Activated naive CD4-positive, alpha-beta T cell treated with anti-CD3 and anti-CD28 coated beads, Interleukin-2, amount 10 ng/mL, durations not matched to agents 7 days and 5 days (primary cell): ENCODE data around the gene CIC.
"Not testable (repeated sequence)": the region's sequence is repeated elsewhere in the genome, so short reads cannot be mapped to it uniquely, and the experiment has no call there.

ENCODE experiments used
- CTCF ChIA-PET: fragments of 350-600 bp; sonication (Branson Sonifier 250); formaldehyde crosslinking; loops from one replicate; lab custom pipeline; 2021; ENCODE audit warnings: antibody characterized with exemption; lab: Charles Lee
- DNase-seq: peaks from one replicate; pipeline ENCODE4 v3.0.0-alpha.2; 2020
- H3K27ac Mint-ChIP-seq: one replicate; pipeline ENCODE4 v1.8.0; 2021; ENCODE audit warnings: mild to moderate bottlenecking, moderate library complexity, mixed read lengths
- H3K27me3 Mint-ChIP-seq: one replicate; pipeline ENCODE4 v1.8.0; 2021; ENCODE audit warnings: mild to moderate bottlenecking, mixed read lengths
- H3K36me3 Mint-ChIP-seq: one replicate; pipeline ENCODE4 v1.8.0; 2021; ENCODE audit warnings: mixed read lengths
- H3K4me1 Mint-ChIP-seq: one replicate; pipeline ENCODE4 v1.8.0; 2021; ENCODE audit warnings: mixed read lengths
- H3K4me3 Mint-ChIP-seq: one replicate; pipeline ENCODE4 v1.8.0; 2021; ENCODE audit warnings: mild to moderate bottlenecking, moderate library complexity, mixed read lengths
- H3K9me3 Mint-ChIP-seq: one replicate; pipeline ENCODE4 v1.8.0; 2021; ENCODE audit warnings: mixed read lengths

CIC gene

DNA sequence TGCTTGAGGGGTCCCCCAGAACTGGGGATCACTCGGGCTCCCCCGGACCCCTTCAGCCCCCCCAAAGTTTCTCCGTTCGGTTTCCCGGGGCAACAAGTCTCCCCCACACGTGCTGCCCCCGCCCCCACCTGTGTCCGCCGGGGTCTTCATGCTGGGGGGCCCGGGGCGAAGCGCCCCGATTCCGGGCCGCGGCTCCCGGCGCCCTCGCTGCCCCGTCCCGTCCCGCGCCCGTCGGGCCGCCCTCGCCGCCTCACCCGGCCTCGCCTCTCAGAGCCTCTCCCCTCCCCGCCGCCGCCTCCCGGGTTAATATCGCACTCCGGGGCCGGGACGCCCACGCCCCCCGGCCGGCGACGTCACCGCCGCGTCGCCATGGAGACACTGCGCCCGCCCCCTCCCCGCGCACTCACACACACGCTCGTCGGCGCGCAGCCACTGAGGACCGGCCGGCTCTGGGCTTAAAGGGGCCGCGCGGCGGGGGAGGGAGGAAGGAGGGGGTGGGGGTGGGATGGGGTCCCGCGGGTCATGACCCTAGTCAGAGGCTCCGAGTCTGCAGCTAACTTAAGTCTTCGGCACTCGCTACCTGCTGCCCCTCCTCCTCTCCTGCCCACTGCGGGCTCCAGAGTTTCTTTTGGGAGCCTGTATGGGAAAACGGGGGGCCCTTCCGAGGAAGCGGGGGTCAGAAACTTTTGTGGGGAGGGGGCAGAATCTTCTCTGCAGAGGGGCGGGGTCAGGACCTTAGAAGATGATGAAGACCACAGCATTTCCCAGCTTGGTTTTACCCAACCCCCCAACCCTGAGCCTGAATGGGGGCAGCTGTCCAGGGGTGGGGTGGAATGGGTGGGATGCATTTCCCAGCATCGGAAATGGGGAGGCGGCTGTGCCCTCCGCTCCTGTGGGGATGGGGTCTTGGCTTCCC lies 13.9 kb upstream of the CIC start, which contains the start of gene ERF:
Gene ERF (minus strand): TSS at position 279 of the 916 bp plus-strand sequence. CDS start 129 bp downstream, at position 150.
- Mint-ChIP-seq H3K27ac (peak within 1 kb of the TSS; percentile 85), H3K9me3 (no peaks in the 10 kb centered on the region), H3K4me1 (peaks cover 37% of the 10 kb centered on the region), H3K27me3 (peaks cover 40% of the 10 kb centered on the region), H3K4me3 (peak within 1 kb of the TSS; percentile 77), H3K36me3 (peaks cover 9% of the 10 kb centered on the region)
- CTCF ChIA-PET: interaction anchor here (1.1 to 1.4 kb wide), 3 partner anchors 23 to 41 kb away, joined by 3 to 4 read pairs (median 3); no protein-coding TSS in a partner anchor
- peak; percentile 93 for DNase-seq

DNA sequence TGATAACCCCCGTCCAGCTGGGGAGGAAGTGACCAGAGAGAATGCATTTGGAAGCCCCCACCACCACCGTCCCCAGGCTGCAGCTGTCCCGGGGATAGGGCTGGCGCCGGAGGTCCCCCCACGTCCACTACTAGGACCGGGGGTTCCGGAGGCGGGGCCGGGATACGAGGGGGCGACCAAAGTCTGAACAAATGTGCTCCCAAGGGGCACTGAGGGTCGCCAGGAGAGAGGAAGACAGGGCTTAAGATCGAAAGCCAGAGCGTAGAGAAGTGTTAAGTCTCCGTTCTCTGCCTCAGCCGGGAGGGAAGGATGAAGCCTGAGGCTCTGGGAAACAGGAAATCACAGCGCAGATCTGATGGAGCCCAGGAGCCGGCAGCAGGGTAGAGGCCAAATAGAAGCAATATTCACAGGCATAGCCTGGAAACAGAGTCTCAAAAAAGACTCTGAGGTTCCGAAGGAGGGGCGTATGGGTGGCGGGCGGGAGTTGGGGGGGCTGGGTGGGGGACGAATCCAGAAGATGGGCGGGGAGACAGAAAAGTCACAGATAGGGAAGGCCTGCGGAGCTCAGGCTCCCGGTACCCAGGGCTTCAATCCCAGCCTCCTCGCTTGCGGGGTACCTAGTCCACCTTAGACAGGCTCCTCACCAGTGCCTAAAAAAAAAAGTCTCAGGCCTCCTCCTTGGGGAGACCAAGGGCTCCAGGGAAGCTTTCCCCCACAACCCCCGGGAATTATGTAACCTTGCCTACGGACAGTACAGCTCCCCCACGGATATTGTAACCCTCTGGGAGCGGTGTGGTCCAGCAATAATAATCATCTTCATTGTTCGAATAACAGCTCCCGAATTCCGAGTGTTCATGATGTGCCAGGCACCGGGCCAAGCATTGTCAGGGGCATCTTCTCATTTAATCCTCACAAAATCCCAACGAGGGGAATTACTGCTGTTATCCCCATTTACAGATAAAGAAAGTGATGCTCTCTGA lies 13.0 kb upstream of the CIC start:
- Mint-ChIP-seq H3K27me3 (peaks cover 40% of the 10 kb centered on the region), H3K4me3 (peak overlapping the region; percentile 77), H3K9me3 (no peaks in the 10 kb centered on the region), H3K27ac (peak overlapping the region; percentile 68), H3K4me1 (peaks cover 28% of the 10 kb centered on the region), H3K36me3 (peaks cover 8% of the 10 kb centered on the region)
- peak; percentile 41 for DNase-seq
- CTCF ChIA-PET: interaction anchor here (1.1 to 1.4 kb wide), 3 partner anchors 22 to 40 kb away, joined by 3 to 4 read pairs (median 3); no protein-coding TSS in a partner anchor

DNA sequence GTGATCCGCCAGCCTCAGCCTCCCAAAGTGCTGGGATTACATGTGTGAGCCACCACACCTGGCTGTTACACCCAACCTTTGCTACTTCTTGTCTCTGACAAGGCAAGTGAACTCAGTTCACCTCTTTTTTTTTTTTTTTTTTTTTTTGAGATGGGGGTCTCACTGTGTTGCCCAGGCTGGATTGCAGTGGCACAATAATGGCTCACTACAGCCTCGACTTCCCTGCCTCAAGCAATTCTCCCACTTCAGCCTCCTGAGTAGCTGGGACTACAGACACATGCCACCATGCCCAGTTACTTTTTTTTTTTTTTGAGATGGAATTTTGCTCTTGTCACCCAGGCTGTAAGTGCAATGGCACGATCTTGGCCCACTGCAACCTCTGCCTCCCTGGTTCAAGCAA lies 11.2 kb upstream of the CIC start:
- CTCF ChIA-PET: interaction anchor here (1.9 kb wide), 1 partner anchor 22 kb away, joined by 4 read pairs; no protein-coding TSS in a partner anchor
- not testable (repeated sequence) for H3K36me3 Mint-ChIP-seq, H3K9me3 Mint-ChIP-seq, DNase-seq, H3K27ac Mint-ChIP-seq, H3K4me3 Mint-ChIP-seq
- Mint-ChIP-seq H3K27me3 (peaks cover 55% of the 10 kb centered on the region), H3K4me1 (peaks cover 12% of the 10 kb centered on the region)

DNA sequence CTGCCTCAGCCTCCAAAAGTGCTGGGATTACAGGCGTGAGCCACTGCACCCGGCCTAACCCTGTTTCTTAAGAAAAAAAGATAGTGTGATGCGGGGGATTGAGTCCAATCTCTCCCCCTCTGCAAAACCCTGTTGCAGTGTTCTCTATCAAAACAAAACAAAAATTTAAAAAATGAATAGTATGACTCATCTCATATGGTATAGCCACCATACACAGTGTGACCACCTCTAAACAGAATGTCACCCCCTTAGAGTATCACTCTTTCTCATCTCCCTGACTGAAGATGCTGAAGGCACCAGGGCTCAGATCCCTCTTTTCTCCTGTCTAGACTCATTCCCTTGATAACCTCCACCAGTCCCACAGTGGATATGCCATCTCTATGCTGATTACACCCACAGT lies 7.3 kb upstream of the CIC start:
- H3K4me3 Mint-ChIP-seq: no peak overlapping the region
- peaks cover under 1% of the 10 kb centered on the region for H3K4me1 Mint-ChIP-seq
- no peak for DNase-seq
- no peaks in the 10 kb centered on the region for H3K36me3 Mint-ChIP-seq
- peaks cover 41% of the 10 kb centered on the region for H3K27me3 Mint-ChIP-seq
- CTCF ChIA-PET: interaction anchor here (1.0 kb wide), 1 partner anchor 129 kb away, joined by 3 read pairs; no protein-coding TSS in a partner anchor
- no peaks in the 10 kb centered on the region for H3K9me3 Mint-ChIP-seq
- no peak overlapping the region for H3K27ac Mint-ChIP-seq

DNA sequence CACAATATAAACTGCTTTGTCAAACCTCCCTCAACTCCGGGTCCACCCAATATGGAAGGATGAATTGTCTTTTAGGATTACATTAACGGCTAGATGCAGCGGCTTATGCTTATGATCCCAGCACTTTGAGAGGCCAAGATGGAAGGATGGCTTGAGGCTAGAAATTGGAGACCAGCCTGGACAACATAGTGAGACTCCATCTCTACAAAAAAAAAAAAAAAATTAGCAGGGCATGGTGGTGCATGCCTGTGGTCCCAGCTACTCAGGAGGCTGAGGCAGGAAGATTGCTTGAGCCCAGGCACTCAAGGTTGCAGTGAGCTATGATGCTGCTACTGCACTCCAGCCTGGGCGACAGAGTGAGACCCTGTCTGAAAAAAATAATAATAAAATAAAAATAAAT lies 2.9 kb upstream of the CIC start:
- CTCF ChIA-PET, DNase-seq, H3K27ac Mint-ChIP-seq, H3K36me3 Mint-ChIP-seq, H3K9me3 Mint-ChIP-seq: not testable (repeated sequence)
- H3K27me3 Mint-ChIP-seq: peaks cover 16% of the 10 kb centered on the region
- H3K4me1 Mint-ChIP-seq: peaks cover 25% of the 10 kb centered on the region
- peak overlapping the region; percentile 13 for H3K4me3 Mint-ChIP-seq

DNA sequence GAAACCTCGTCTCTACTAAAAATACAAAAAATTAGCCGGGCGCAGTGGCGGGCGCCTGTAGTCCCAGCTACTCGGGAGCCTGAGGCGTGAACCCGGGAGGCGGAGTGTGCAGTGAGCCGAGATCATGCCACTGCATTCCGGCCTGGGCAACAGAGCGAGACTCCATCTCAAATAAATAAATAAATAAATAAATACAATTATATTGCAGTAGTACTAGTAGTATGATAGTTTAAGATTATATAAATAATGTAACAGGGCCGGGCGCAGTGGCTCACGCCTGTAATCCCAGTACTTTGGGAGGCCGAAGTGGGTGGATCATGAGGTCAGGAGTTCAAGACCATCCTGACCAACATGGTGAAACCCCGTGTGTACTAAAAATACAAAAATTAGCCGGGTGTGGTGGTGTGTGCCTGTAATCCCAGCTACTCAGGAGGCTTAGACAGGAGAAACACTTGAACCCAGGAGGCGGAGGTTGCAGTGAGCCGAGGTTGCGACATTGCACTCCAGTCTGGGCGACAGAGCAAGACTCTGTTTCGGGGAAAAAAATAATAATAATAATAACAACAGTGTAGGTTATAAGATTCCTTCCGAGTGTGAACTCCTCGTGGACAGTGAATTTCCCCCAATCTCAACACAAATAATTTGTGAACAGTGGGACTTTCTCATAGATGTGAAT lies 2.0 kb upstream of the CIC start:
- H3K27me3 Mint-ChIP-seq, H3K9me3 Mint-ChIP-seq, H3K27ac Mint-ChIP-seq, CTCF ChIA-PET, H3K36me3 Mint-ChIP-seq, H3K4me3 Mint-ChIP-seq, DNase-seq: not testable (repeated sequence)
- peaks cover 31% of the 10 kb centered on the region for H3K4me1 Mint-ChIP-seq

DNA sequence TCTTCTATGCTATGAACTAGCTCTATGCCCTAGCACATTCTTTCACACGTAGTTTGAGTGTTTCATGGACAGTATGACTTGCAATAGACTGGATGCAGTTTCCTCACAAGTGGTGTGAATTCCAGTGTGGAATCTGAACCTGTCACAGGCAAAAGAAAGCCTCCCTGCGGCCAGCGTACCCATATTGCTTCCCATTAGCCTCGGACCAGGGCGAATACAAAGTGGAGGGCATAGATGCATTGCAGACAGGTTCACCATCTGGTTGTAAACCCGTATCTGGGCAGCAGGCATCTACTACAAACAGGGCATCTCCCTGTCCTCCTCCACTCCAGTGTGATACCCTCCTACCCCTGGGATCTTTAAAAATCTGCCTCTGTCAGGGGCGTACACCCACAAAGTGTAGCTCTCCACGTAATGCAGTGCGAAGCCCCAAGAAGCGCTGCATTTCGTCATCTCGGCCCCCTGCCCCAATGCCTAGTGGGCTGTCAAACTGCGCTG lies 1.4 kb upstream of the CIC start:
- Mint-ChIP-seq H3K4me3 (no peak overlapping the region), H3K9me3 (no peaks in the 10 kb centered on the region), H3K4me1 (peaks cover 31% of the 10 kb centered on the region), H3K27ac (no peak overlapping the region), H3K27me3 (peaks cover 2% of the 10 kb centered on the region), H3K36me3 (peaks cover 10% of the 10 kb centered on the region)
- no peak for DNase-seq
- CTCF ChIA-PET: interaction anchor here (0.6 kb wide), 1 partner anchor 87 kb away, joined by 3 read pairs; no protein-coding TSS in a partner anchor

DNA sequence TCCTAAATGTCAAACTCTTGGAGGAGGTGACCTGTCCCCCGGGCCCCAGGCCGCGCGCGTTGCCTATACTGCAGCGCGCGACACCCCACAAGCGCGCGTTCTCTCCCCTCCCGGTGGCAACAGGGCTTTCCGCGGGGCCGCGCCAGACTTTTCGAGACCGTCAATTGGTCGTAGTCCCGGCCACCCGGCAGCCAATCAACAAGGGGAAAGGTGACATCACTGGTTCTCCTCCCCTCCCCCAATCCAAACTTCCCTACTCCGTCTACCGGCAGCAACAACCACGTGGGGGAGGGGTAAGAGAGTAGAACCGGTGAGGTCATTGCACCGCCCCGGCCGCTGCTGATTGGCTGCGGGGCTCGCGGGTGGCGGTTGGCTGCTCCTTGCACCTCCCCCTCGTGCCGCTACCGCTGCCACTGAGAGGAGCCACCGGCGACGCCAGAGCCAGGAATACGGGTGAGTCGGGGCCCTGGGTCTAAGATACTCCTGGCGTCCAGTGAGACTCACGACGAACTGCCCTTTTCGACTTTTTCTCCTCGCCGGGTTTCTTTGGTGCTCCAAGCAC lies 829 bp upstream of the CIC start:
- H3K9me3 Mint-ChIP-seq: no peaks in the 10 kb centered on the region
- no peaks in the 10 kb centered on the region for H3K27me3 Mint-ChIP-seq
- H3K4me3 Mint-ChIP-seq: no peak overlapping the region
- DNase-seq: peak; percentile 99
- peaks cover 11% of the 10 kb centered on the region for H3K36me3 Mint-ChIP-seq
- H3K27ac Mint-ChIP-seq: no peak overlapping the region
- H3K4me1 Mint-ChIP-seq: peaks cover 31% of the 10 kb centered on the region
- CTCF ChIA-PET: interaction anchor here (0.6 kb wide), 1 partner anchor 88 kb away, joined by 3 read pairs; no protein-coding TSS in a partner anchor

DNA sequence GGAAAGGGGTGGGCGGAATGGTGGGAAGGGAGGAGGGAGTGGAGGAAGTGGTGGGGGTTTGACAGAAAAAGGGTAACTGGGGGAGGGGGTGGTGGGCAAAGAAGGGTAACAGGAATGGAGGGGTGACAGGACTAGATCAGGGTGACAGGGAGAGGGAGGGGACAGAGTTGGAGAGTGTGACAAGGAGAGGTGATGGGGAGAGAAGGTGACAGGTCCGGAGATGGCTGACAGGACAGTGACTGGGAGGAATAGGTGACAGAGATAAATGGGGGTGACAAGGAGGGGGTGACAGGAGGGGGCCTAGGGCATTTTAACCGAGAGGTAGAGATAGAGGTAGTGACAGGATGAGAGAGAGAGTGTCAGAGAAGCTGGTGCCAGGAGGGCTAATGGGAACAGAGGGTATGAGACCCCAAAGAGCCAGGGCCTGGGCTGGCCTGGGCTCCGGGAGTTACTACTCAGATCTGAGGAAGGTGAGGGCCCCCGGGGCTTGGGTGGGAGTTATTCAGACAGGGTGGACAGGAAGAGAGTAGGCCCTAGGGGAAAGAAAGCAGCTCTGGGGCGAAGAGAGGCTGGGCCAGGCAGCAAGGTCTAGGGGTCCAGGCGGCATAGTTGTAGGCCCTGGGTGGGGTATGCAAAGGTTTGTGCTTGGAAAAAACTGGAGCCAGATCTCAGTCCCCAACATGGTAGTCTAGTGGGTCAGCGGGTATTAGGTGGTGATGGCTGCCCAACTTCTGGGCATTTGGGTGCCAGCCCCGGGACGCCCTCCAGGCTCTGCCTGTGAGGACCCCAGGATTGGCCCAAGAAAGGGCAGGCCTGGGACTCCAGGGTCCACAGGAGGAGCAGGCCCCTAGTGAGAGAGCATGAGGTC lies 660 bp downstream of the CIC start:
- CTCF ChIA-PET: interaction anchor here (1.0 to 2.8 kb wide), 4 partner anchors 10 to 161 kb away, joined by 3 to 34 read pairs (median 6); no protein-coding TSS in a partner anchor
- Mint-ChIP-seq H3K9me3 (no peaks in the 10 kb centered on the region), H3K36me3 (peaks cover 20% of the 10 kb centered on the region), H3K4me3 (no peak overlapping the region), H3K27me3 (no peaks in the 10 kb centered on the region), H3K27ac (peak overlapping the region; percentile 98), H3K4me1 (peaks cover 35% of the 10 kb centered on the region)
- DNase-seq: no peak

DNA sequence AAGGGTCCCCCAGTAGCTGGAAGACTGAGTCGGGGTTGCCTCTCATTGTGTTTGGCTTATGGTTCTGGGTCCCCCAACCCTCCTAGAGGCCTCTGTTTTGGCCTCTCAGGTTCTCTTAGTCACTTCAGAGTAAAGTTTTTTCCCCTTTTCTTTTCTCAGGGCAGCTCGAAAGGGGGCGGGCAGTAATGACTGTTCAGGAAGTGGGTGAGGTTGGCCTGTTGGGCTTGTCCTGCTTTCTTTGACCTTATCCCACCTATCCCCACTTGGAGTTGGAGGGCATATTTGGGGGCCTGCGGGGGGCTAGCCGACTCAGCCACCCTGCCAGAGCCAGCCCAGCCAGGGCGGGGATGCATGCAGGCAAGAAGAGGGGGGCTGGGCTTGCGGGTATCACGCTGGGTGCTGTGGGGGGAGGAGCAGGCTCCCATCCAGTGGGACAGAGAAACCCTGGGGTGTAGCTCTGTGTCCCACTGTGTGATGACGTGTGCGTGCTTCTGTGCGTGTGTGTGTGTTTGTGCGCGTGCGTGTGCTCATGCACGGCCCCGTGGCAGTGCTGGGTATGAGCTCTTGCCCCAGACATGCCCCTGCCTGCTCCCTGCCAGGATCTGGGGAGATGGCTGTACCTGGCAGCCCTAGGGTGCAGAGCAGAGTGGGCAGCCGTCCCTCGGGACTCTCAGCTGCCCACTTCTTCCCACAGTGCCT lies 1.4 kb downstream of the CIC start:
- Mint-ChIP-seq H3K4me1 (peaks cover 43% of the 10 kb centered on the region), H3K36me3 (peaks cover 25% of the 10 kb centered on the region), H3K27me3 (no peaks in the 10 kb centered on the region), H3K4me3 (no peak overlapping the region), H3K27ac (peak overlapping the region; percentile 98), H3K9me3 (no peaks in the 10 kb centered on the region)
- CTCF ChIA-PET: interaction anchor here (1.0 to 2.8 kb wide), 4 partner anchors 9 to 162 kb away, joined by 3 to 34 read pairs (median 6); no protein-coding TSS in a partner anchor
- DNase-seq: peak; percentile 82

DNA sequence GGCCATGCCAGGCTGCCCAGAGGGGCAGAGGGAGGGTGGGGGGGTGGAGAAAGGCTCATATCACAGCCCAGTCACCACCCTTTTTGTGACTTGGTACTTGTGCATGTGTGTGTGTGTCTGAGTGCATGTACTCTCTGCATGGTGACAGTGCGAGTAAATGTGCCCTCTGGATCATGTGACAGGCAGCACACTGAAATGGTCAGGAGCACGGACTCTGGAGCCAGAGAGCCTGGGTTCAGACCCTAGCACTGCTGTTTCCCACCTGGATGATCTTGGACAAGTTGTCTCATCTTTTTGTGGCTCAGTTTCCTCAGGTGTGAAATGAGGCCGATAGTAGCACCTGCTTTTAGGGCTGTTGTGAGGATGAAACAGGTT lies 2.0 kb downstream of the CIC start:
- no peak for DNase-seq
- no peak overlapping the region for H3K4me3 Mint-ChIP-seq
- H3K27me3 Mint-ChIP-seq: no peaks in the 10 kb centered on the region
- CTCF ChIA-PET: interaction anchor here (1.4 to 2.8 kb wide), 3 partner anchors 8 to 163 kb away, joined by 4 to 34 read pairs (median 7); no protein-coding TSS in a partner anchor
- H3K27ac Mint-ChIP-seq: peak overlapping the region; percentile 98
- H3K36me3 Mint-ChIP-seq: peaks cover 25% of the 10 kb centered on the region
- peaks cover 47% of the 10 kb centered on the region for H3K4me1 Mint-ChIP-seq
- H3K9me3 Mint-ChIP-seq: no peaks in the 10 kb centered on the region
